Stimulated activated effector memory CD8-positive, alpha-beta T cell treated with anti-CD3 and anti-CD28 coated beads, Interleukin-12 subunit alpha, Interleukin-12 subunit beta, amount 100 ng/mL, for 72 hours (primary cell): Measurements from ENCODE around the gene NFAM1.
A peak's percentile ranks its signal among the peaks of the same experiment; 100 is the strongest.

Experiments
- ATAC-seq: fragments of 150-1000 bp; cut with Tn5 transposase; 2 replicates; pipeline ENCODE4 v1.10.0; 2021
- DNase-seq, 2 donors: peaks; one replicate each; pipeline ENCODE4 v3.0.0; 2021 to 2022; ENCODE audit warnings: low spot score in 2 of 2
- H3K27ac Mint-ChIP-seq: one replicate; pipeline ENCODE4 v1.8.0; 2022; ENCODE audit warnings: mild to moderate bottlenecking, mixed read lengths
- H3K36me3 Mint-ChIP-seq: one replicate; pipeline ENCODE4 v1.8.0; 2022; ENCODE audit warnings: mild to moderate bottlenecking, mixed read lengths
- H3K4me1 Mint-ChIP-seq: one replicate; pipeline ENCODE4 v1.8.0; 2022; ENCODE audit warnings: mixed read lengths
- H3K4me3 Mint-ChIP-seq: one replicate; pipeline ENCODE4 v1.8.0; 2022; ENCODE audit warnings: mild to moderate bottlenecking, mixed read lengths
- H3K9me3 Mint-ChIP-seq: one replicate; pipeline ENCODE4 v1.8.0; 2022; ENCODE audit warnings: mixed read lengths

NFAM1 gene

GRCh38 chr22:42345458-42345857, 86.7 kb downstream of the NFAM1 start:
- Mint-ChIP-seq H3K36me3 (no peaks in the 10 kb centered on the region), H3K4me3 (peak overlapping the region; percentile 32), H3K27ac (no peak overlapping the region), H3K9me3 (no peaks in the 10 kb centered on the region), H3K4me1 (peaks cover 11% of the 10 kb centered on the region)
- DNase-seq (no peak), ATAC-seq (no peak)

DNA sequence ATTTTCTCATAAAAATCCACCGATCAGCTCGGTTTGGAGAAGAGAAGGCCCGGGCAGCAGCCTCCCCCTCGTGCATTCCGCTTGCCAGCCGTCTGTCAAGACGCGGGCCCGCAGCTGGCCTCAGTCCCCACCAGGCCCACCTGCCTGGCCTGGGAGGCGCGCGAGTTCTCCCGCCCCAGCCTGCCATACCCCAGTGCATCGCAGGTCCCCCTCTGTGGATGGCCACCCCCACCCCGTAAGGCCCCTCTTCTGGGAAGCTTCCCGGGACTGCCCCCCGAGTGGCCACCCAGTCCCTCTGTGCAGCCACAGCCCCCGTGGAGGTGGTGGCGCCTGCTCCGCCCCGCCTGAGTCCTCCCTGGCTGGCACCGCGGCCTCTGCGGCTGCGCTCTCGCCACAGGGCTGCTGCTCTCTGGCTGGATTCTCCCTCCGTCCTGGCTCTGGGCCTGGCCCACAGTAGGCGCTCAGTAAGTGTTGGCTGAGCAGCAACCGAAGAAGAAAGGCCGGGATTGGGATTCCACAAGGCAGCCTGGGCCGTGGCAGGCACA, 87.8 kb downstream of the NFAM1 start:
- Mint-ChIP-seq H3K9me3 (no peaks in the 10 kb centered on the region), H3K4me1 (peaks cover 11% of the 10 kb centered on the region), H3K27ac (no peak overlapping the region), H3K36me3 (no peaks in the 10 kb centered on the region), H3K4me3 (peak overlapping the region; percentile 32)
- no peak for DNase-seq
- ATAC-seq = no peak

DNA sequence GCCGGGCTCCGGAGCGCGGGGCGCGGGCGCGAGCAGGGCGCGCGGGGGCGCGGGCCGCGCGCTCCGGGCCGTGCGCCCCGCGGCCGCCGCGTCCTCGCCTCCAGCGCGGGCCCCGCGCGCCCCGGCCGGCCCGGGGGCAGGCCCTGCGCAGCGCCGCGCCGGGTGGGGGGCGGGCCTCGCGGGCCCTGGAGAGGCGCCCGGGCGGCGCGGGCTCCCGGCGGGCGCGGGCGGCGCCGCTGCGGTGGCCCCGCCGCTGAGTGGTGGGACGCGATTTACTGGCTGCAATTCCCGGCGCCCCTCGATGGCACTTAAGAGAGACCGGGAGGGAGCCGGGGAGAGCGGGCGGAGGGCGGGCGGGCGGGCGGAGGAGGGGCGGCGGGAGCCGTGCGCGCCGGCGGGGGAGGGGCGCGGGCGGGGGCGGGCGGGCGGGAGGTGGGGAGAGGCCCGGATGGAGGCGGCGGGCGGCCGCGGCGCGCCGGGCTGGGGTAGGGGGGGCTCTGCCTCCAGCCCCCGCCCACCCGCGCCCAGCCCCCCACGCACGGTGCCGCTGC, 88.6 kb downstream of the NFAM1 start:
- no peaks in the 10 kb centered on the region for H3K9me3 Mint-ChIP-seq
- H3K4me1 Mint-ChIP-seq = peaks cover 11% of the 10 kb centered on the region
- peak overlapping the region; percentile 49 for H3K4me3 Mint-ChIP-seq
- H3K36me3 Mint-ChIP-seq = no peaks in the 10 kb centered on the region
- ATAC-seq = peak; percentile 56
- no peak for DNase-seq
- no peak overlapping the region for H3K27ac Mint-ChIP-seq

- Mint-ChIP-seq H3K4me1 (peaks cover 11% of the 10 kb centered on the region), H3K36me3 (no peaks in the 10 kb centered on the region), H3K27ac (no peak overlapping the region), H3K9me3 (no peaks in the 10 kb centered on the region), H3K4me3 (peak overlapping the region; percentile 49)
- ATAC-seq (no peak), DNase-seq (no peak)
Observed at GRCh38 chr22:42343121-42343454, 89.1 kb downstream of the NFAM1 start.

- H3K4me3 Mint-ChIP-seq = peak overlapping the region; percentile 49
- no peaks in the 10 kb centered on the region for H3K36me3 Mint-ChIP-seq
- ATAC-seq (no peak), DNase-seq (no peak)
- H3K27ac Mint-ChIP-seq = no peak overlapping the region
- H3K4me1 Mint-ChIP-seq = peaks cover 11% of the 10 kb centered on the region
- no peaks in the 10 kb centered on the region for H3K9me3 Mint-ChIP-seq
Observed at GRCh38 chr22:42342426-42343120, 89.6 kb downstream of the NFAM1 start.

- ATAC-seq (no peak), DNase-seq (no peak)
- no peaks in the 10 kb centered on the region for H3K9me3 Mint-ChIP-seq
- H3K36me3 Mint-ChIP-seq = no peaks in the 10 kb centered on the region
- peaks cover 11% of the 10 kb centered on the region for H3K4me1 Mint-ChIP-seq
- peak overlapping the region; percentile 32 for H3K4me3 Mint-ChIP-seq
- no peak overlapping the region for H3K27ac Mint-ChIP-seq
Observed at GRCh38 chr22:42341779-42342178, 90.4 kb downstream of the NFAM1 start.

DNA sequence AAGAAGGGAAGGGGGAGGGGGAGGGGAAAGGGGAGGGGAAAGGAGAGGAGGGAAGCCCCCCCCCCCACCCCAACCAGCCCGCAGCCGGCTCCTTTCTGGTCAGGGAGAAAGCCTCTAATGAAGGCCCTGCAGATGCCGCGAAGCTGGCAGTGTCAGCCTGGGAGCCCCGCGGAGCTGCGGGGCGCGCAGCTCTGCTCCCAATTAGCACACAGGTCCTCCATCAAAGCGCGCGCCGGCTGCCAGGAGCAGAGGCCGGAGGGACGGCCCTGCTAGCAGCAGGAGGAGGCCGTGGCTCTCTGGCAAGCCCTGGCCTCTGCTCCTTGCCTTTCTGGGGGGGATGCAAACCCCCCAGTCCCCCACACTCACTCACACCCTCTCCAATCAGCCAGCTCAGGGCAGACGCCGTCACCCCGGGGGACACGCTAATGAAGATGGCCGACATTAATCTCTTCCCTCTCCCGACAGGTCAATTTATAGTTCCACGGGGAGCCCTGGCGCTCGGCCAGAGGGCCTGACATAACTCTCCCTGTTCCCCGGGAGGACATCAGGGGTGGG, 91.3 kb downstream of the NFAM1 start:
- DNase-seq = no peak
- Mint-ChIP-seq H3K36me3 (no peaks in the 10 kb centered on the region), H3K27ac (no peak overlapping the region), H3K9me3 (no peaks in the 10 kb centered on the region), H3K4me3 (no peak overlapping the region), H3K4me1 (peaks cover 11% of the 10 kb centered on the region)
- ATAC-seq = no peak

DNA sequence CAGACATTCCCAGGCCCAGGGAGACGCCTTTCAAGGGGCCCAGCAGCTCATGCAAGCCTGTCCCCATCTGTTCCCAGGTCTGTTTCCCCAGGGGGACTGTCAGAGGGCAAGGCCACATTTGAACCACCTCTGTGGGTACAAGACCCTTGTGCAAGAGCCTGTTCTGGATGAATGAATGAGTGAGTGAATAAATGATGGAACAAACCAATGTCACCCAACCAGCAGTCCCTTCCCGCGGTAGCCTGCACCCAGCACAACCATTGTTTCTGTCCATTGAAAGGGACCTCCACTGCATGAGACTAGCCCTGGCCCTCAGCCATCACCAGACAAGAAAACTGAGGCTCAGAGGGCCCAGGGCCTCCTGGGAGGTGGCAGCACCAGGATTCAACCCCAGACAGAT, 92.1 kb downstream of the NFAM1 start:
- H3K4me3 Mint-ChIP-seq = no peak overlapping the region
- no peaks in the 10 kb centered on the region for H3K9me3 Mint-ChIP-seq

DNA sequence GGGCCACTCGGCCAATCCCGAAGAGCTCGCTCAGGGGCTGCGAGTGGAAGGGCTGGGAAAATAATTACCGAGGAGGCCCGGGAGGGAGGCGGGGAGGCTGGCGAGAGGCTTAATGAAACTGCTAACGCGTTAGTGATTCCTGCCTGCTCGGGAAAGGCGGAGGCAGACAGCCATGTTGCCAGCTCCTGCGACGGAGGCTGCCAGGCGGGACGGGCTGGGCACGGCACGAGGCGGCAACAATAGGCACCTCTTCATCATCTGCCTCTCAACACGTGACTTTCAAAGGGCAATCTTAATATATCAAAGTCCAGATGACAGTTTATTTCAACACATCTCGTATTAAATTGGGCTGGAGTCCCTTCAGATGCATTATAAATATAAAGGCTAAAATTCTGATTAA, 93.7 kb downstream of the NFAM1 start:
- Mint-ChIP-seq H3K36me3 (no peaks in the 10 kb centered on the region), H3K9me3 (no peaks in the 10 kb centered on the region), H3K4me3 (no peak overlapping the region), H3K27ac (no peak overlapping the region), H3K4me1 (peaks cover 11% of the 10 kb centered on the region)
- DNase-seq = no peak
- no peak for ATAC-seq

More for the DNA sequence above, 92.1 kb downstream of the NFAM1 start:
- peaks cover 11% of the 10 kb centered on the region for H3K4me1 Mint-ChIP-seq
- DNase-seq (no peak), ATAC-seq (no peak)
- H3K27ac Mint-ChIP-seq = no peak overlapping the region
- H3K36me3 Mint-ChIP-seq = no peaks in the 10 kb centered on the region

DNA sequence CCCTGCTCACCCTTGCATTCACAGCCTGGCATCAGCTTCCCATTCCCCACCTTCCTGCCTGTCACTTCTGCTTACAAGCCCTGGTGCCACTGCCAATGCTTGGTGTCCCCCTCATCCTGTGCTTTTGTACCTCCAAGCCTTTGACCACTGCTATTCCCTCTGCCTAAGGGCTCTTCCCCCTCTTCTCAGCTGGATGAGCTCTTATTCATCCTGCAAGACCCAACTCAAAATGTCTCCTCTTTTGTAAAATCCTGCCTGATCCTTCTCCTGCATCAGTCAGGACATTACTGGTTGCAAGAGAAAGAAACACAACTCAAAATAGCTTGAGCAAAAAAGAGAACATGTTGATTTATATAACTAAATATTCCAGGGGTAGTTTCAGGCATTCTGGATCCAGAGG, 94.8 kb downstream of the NFAM1 start:
- ATAC-seq (no peak), DNase-seq (no peak)
- H3K4me3 Mint-ChIP-seq = no peak overlapping the region
- H3K9me3 Mint-ChIP-seq = no peaks in the 10 kb centered on the region
- no peaks in the 10 kb centered on the region for H3K36me3 Mint-ChIP-seq
- H3K27ac Mint-ChIP-seq = no peak overlapping the region
- peaks cover 6% of the 10 kb centered on the region for H3K4me1 Mint-ChIP-seq

DNA sequence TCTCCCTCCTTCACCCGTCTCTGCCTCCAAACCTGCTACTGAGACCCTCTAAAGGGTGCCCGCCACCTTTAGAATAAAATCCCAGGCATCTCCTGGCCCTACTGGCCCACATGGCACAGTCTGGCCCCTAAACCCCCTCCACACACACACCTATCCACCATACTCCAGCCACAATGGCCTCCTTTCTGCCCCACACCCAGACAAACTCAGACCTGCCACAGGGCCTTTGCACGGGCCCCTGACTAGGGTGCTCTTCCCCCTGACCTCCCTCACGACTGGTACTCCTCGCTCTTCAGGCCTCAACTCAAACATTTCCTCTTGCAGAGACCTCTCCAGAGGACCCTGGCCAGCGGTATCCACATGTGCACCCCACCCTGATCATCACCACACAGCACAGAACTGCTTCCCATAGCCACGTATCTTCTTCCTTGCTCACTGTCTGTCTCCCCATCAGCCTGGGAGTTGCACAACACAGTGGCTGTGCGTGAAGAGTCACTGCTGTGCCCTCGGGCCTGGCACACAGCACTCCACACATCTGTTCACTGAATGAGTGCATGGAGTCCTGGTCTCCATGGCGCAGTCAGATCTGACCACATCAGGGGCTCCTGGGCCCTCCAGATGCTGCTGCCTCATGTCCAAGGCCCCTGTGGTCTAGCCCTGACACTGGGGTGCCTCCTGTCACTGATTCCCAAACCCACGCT, 95.5 kb downstream of the NFAM1 start:
- peaks cover 1% of the 10 kb centered on the region for H3K4me1 Mint-ChIP-seq
- ATAC-seq = no peak
- H3K4me3 Mint-ChIP-seq = no peak overlapping the region
- DNase-seq = no peak
- no peaks in the 10 kb centered on the region for H3K36me3 Mint-ChIP-seq
- no peaks in the 10 kb centered on the region for H3K9me3 Mint-ChIP-seq
- H3K27ac Mint-ChIP-seq = no peak overlapping the region

GRCh38 chr22:42335839-42336378, 96.3 kb downstream of the NFAM1 start:
- H3K36me3 Mint-ChIP-seq = no peaks in the 10 kb centered on the region
- H3K9me3 Mint-ChIP-seq = no peaks in the 10 kb centered on the region
- DNase-seq (no peak), ATAC-seq (no peak)
- no peak overlapping the region for H3K4me3 Mint-ChIP-seq
- no peak overlapping the region for H3K27ac Mint-ChIP-seq
- no peaks in the 10 kb centered on the region for H3K4me1 Mint-ChIP-seq

DNA sequence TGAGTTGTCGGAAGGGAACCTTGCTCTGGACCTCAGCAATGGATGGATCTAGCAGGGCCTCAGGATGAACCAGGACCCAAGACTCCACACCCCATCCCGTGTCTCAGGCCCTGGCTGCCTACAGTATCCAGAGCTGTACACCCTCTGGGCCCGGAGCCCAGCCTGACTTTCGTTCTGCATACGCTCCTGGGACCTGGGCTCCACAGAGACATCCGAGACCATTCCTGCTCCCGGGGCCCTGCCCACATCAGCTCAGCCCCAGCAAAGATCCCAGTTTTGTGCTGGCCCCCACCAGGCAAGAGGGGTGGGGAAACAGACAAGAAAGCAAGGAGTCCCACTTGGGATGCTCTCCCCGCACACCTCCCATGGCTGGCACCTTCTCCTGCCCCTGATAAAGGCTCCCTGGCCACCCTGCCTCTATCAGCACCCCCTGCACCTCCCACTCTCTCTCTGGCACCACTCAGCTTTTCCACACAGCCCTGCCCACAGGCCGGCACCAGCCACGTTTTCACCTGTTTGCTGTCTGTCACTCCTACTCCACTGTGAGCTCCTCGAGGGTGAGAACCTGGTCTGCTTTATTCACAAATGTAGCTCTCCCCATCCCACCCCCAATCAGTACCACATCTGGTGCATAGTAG, 97.2 kb downstream of the NFAM1 start:
- ATAC-seq (no peak), DNase-seq (no peak)
- no peak overlapping the region for H3K4me3 Mint-ChIP-seq
- H3K4me1 Mint-ChIP-seq = no peaks in the 10 kb centered on the region
- H3K36me3 Mint-ChIP-seq = no peaks in the 10 kb centered on the region
- H3K9me3 Mint-ChIP-seq = no peaks in the 10 kb centered on the region
- H3K27ac Mint-ChIP-seq = peak overlapping the region; percentile 80

GRCh38 chr22:42333544-42333943, 98.7 kb downstream of the NFAM1 start:
- H3K9me3 Mint-ChIP-seq = no peaks in the 10 kb centered on the region
- H3K4me1 Mint-ChIP-seq = peaks cover 2% of the 10 kb centered on the region
- no peak for DNase-seq
- no peaks in the 10 kb centered on the region for H3K36me3 Mint-ChIP-seq
- ATAC-seq = no peak
- no peak overlapping the region for H3K4me3 Mint-ChIP-seq
- no peak overlapping the region for H3K27ac Mint-ChIP-seq

- Mint-ChIP-seq H3K27ac (no peak overlapping the region), H3K4me3 (no peak overlapping the region), H3K9me3 (no peaks in the 10 kb centered on the region), H3K36me3 (no peaks in the 10 kb centered on the region), H3K4me1 (peaks cover 13% of the 10 kb centered on the region)
- ATAC-seq (no peak), DNase-seq (no peak)
Observed at GRCh38 chr22:42332089-42332488, 100.1 kb downstream of the NFAM1 start.
